Psoas muscle (tissue), 8 donors: ENCODE data around the gene ARID1A. TPM values are rescaled to one million over a fixed set of nuclear protein-coding genes. Genes with fewer than 3 reads are reported as not detected.
"Not testable (repeated sequence)": the region's sequence is repeated elsewhere in the genome, so short reads cannot be mapped to it uniquely, and the experiment has no call there.

Experiments
- ATAC-seq, 4 donors: fragments of 200-7000 bp; cut with Tn5 transposase; one replicate each; pipeline ENCODE4 v1.9.1; 2020; ENCODE audit warnings: moderate library complexity in 3 of 4, mild to moderate bottlenecking in 2 of 4
- DNase-seq, 2 donors: peaks; one replicate each; pipeline ENCODE4 v3.0.0-alpha.2; 2020
- H3K27ac ChIP-seq: fragments of 200-600 bp; one replicate; pipeline ENCODE4 v1.8.0; 2022
- H3K27me3 ChIP-seq, 3 donors: fragments of 200-600 bp in 1 of 3; one replicate each; pipeline versions ENCODE4 v1.6.1 to v1.8.0; 2013 to 2022; ENCODE audit warnings: low read length in 2 of 3, mild to moderate bottlenecking in 2 of 3, moderate library complexity in 1 of 3; ENCODE audit not compliant: insufficient read depth in 3 of 3
- H3K36me3 ChIP-seq, 2 donors: fragments of 200-600 bp in 1 of 2; one replicate each; pipeline versions ENCODE4 v1.6.1 to v1.8.0; 2013 to 2022; ENCODE audit warnings: low read depth in 1 of 2, mild to moderate bottlenecking in 1 of 2, moderate library complexity in 1 of 2; ENCODE audit not compliant: insufficient read depth in 1 of 2
- H3K4me1 ChIP-seq: fragments of 200-600 bp; one replicate; pipeline ENCODE4 v1.8.0; 2022
- H3K4me3 ChIP-seq: fragments of 200-600 bp; one replicate; pipeline ENCODE4 v1.8.0; 2022; ENCODE audit warnings: mild to moderate bottlenecking
- H3K9me3 ChIP-seq: fragments of 200-600 bp; one replicate; pipeline ENCODE4 v1.8.0; 2022
- WGBS, 3 donors: extraction: QIAGEN DNeasy Blood & Tissue Kit; methylation state at CpG; one replicate each; pipeline versions ENCODE4 v1.1.6 to v1.1.7; 2013; 5-methylcytosine and 5-hydroxymethylcytosine counted together
- intact Hi-C, 2 donors: fragments of 100-400 bp; cut with DNase I; formaldehyde crosslinking; loops; one replicate each; pipeline versions ENCODE4 v1.11.0 to v1.14.2; 2022
- polyA plus RNA-seq, 3 donors: library from polyadenylated mRNA; stranded (reverse); fragments of 200-250 nt; gene quantifications; one replicate each; pipeline ENCODE4 v1.2.3, GENCODE V29; 2013
- total RNA-seq, 4 donors: library from RNA; stranded (reverse); fragmentation: NEBNext Ultra II Directional in 2 of 4; extraction: Animal tissue kit (Norgen Biotek cat#: 25700) in 2 of 4; gene quantifications; one replicate each; pipeline versions ENCODE4 v1.2.1 to v1.2.4, GENCODE V29; 2021 to 2023
- TF ChIP-seq, protein P1 (sequence below): fragments of 200-600 bp; IDR thresholded peaks from one replicate; pipeline ENCODE4 v1.8.0; 2022; ENCODE audit warnings: antibody characterized with exemption
- donor health status: healthy with polysubstance abuse.
- donor health status: DM: no; HTN: no; CAD: no; lungs with moderate emphysema.
- donor health status: Bipolar disorder and iron deficiency.
- donor health status: healthy.
- donor health status: DM: yes; HTN: yes; CAD: no.
- donor health status: DM: no; HTN: no; CAD: no.
- donor health status: DM: no; HTN: no; CAD: no.
- donor health status: DM: yes; HTN: yes; CAD: no.

Gene ARID1A
- total and polyA plus RNA-seq, 7 donors = 8.8 to 44.4 (median 32.2) TPM

DNA sequence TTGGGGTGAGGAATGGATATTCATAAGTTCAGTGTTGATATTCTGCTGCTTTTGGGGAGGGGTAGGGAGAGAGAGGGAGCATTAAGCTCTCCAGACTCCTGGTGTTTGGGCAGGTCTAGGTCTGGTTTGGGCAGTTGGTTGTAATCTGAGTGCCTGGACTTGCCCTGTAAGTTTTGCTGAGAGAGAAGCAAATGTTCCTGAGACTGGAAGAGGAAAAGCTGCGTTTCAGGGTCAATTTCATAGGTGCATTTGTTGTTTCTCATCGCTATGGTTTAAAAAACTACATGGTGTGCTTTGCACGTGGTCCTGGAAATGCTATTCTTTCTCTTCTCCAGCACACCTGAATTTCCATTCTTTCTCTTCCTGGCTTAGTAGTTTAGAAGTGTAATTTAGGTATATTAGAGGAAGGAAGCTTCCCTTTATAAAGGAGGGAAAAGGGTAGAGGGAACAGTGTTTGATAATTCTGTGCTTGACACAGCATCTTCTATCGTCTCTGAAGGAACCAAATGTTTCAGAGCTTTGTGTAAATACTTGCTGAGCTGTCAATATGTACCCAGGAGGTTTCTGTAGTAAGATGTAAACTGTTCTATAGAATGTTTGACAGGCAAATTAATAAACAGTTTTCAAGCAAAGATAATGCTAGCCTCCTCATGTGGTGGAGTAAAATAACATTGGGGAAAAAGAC lies 6.3 kb downstream of the ARID1A start:
- Histone ChIP-seq H3K36me3 (no peaks in the 10 kb centered on the region), H3K27me3 (no peaks in the 10 kb centered on the region), H3K9me3 (no peaks in the 10 kb centered on the region), H3K4me3 (peak overlapping the region; percentile 89), H3K4me1 (peaks cover 80% of the 10 kb centered on the region), H3K27ac (peak overlapping the region; percentile 92)
- DNase-seq = no peak
- WGBS, 3 donors = 12 to 56% (median 30%) methylated on average over 4 of the region's 4 CpGs
- no peak for ATAC-seq
- TF ChIP-seq, protein P1, sequence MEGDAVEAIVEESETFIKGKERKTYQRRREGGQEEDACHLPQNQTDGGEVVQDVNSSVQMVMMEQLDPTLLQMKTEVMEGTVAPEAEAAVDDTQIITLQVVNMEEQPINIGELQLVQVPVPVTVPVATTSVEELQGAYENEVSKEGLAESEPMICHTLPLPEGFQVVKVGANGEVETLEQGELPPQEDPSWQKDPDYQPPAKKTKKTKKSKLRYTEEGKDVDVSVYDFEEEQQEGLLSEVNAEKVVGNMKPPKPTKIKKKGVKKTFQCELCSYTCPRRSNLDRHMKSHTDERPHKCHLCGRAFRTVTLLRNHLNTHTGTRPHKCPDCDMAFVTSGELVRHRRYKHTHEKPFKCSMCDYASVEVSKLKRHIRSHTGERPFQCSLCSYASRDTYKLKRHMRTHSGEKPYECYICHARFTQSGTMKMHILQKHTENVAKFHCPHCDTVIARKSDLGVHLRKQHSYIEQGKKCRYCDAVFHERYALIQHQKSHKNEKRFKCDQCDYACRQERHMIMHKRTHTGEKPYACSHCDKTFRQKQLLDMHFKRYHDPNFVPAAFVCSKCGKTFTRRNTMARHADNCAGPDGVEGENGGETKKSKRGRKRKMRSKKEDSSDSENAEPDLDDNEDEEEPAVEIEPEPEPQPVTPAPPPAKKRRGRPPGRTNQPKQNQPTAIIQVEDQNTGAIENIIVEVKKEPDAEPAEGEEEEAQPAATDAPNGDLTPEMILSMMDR = no peak
- intact Hi-C loops = loop anchor here (2.0 to 10.0 kb wide), 2 partner anchors 23 to 63 kb away; no protein-coding TSS in a partner anchor

DNA sequence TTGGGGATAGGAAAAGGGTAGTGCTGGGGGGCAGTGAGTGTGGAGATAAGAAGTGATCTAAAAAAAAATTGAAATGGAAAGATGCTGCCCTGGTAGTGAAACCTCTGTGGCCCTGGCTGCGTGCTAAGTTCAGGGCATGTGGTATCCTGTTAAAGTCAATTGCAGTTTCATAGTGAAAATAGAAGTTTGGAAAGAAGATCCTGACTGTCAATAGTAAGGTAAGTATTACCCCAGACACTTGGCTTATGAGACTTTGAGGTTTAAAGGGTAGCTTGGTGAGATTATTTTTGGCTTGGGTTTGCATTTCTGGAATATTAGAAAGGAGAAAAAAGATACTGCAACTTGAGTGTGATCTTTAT lies 6.8 kb downstream of the ARID1A start:
- DNase-seq (no peak), ATAC-seq (no peak)
- H3K9me3 ChIP-seq = no peaks in the 10 kb centered on the region
- intact Hi-C loops = loop anchor here (2.0 to 10.0 kb wide), 2 partner anchors 22 to 62 kb away; no protein-coding TSS in a partner anchor
- H3K27me3 ChIP-seq = no peaks in the 10 kb centered on the region
- WGBS, 3 donors = 6 to 16% (median 14%) methylated on average over 1 of the region's 1 CpG
- no peak overlapping the region for H3K4me3 ChIP-seq
- TF ChIP-seq, protein P1 = no peak
- no peaks in the 10 kb centered on the region for H3K36me3 ChIP-seq
- peaks cover 84% of the 10 kb centered on the region for H3K4me1 ChIP-seq
- H3K27ac ChIP-seq = peak overlapping the region; percentile 92

DNA sequence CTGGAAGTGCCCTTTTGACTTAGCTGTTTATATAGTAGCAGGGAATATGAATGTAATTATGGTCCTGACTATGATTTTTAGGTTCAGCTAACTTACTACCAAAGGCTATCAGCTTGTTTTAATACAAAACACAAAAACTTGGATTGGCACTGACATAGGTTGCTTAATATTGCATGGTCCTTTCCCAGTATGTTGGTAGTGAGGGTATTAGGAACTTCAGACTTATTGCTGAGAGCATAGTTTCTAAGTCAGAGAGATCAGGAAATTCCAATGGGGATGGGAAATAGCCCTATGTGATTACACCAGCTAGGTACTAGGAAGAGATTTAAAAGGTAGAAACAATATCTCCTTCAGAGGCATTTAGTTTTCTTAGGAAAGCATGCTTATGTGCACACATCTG lies 7.7 kb downstream of the ARID1A start:
- ATAC-seq (no peak), DNase-seq (no peak)
- no peak overlapping the region for H3K27ac ChIP-seq
- no peaks in the 10 kb centered on the region for H3K27me3 ChIP-seq
- H3K4me1 ChIP-seq = peaks cover 88% of the 10 kb centered on the region
- intact Hi-C loops = loop anchor here (2.0 to 10.0 kb wide), 2 partner anchors 21 to 61 kb away; no protein-coding TSS in a partner anchor
- H3K9me3 ChIP-seq = no peaks in the 10 kb centered on the region
- no peak overlapping the region for H3K4me3 ChIP-seq
- TF ChIP-seq, protein P1 = no peak
- no peaks in the 10 kb centered on the region for H3K36me3 ChIP-seq

DNA sequence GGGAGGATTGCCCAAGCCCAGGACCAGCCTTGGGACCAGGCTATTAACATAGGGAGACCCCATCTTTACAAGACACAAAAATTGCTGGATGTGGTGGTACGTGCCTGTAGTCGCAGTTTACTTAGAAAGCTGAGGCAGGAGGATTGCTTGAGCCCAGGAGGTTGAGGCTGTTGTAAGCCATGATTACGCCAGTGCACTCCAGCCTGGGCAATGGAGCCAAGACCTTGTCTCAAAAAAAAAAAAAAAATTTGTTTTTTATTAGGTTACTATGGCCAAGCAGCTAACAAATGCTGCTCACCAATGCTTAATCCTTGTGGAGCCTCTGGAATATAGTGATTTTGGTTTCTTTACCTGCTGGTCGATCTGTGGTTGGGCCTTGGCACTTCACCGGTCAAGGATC lies 8.8 kb downstream of the ARID1A start:
- no peak for DNase-seq
- Histone ChIP-seq H3K36me3 (peaks cover 0 to 5% of the 10 kb centered on the region in 2 donors), H3K4me3 (no peak overlapping the region), H3K27me3 (no peaks in the 10 kb centered on the region), H3K27ac (peak overlapping the region; percentile 19), H3K9me3 (no peaks in the 10 kb centered on the region), H3K4me1 (peaks cover 77% of the 10 kb centered on the region)
- 74 to 89% (median 79%) methylated on average over 5 of the region's 5 CpGs for WGBS, 3 donors
- TF ChIP-seq, protein P1 = no peak
- no peak for ATAC-seq
- intact Hi-C loops = loop anchor here in 1 of 2 donors (10.0 kb wide), 1 partner anchor 60 kb away; no protein-coding TSS in a partner anchor

DNA sequence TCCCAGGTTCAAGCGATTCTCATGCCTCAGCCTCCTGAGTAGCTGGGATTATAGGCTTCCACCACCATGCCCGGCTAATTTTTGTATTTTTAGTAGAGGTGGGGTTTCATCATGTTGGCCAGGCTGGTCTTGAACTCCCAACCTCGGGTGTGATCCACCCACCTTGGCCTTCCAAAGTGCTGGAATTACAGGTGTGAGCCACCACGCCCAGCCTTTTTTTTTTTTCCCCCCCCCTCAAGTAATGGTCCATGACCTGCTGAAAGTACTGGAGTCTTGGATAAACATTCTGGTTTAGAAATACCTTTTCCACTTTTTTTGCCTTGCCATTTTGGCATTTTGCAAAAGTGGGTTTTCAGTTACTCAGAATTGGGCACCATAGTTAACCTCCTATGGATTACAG lies 9.4 kb downstream of the ARID1A start:
- Histone ChIP-seq H3K4me1 (peaks cover 71% of the 10 kb centered on the region), H3K27ac (peak overlapping the region; percentile 69)
- intact Hi-C loops = loop anchor here in 1 of 2 donors (10.0 kb wide), 1 partner anchor 60 kb away; no protein-coding TSS in a partner anchor
- H3K4me3 ChIP-seq, DNase-seq, H3K36me3 ChIP-seq, H3K27me3 ChIP-seq, ATAC-seq, H3K9me3 ChIP-seq: not testable (repeated sequence)
- 81 to 98% (median 82%) methylated on average over 4 of the region's 4 CpGs for WGBS, 3 donors
